Skin epidermis (tissue), 12 donors: Measurements from ENCODE around the gene PHF21A.

ENCODE experiments used
- H3K27ac ChIP-seq, 21 experiments: fragments of 200-600 bp; sonication (generic) in 11 of 21; one replicate each; pipeline ENCODE4 v1.5.0; 2020; ENCODE audit warnings: mild to moderate bottlenecking in 3 of 21, inconsistent platforms in 2 of 21, moderate library complexity in 2 of 21
- H3K4me3 ChIP-seq, 7 experiments: fragments of 200-600 bp; sonication (generic) in 2 of 7; one replicate each; pipeline ENCODE4 v1.5.0; 2020; ENCODE audit warnings: inconsistent platforms in 2 of 7, mild to moderate bottlenecking in 2 of 7, moderate library complexity in 1 of 7

Gene PHF21A

GRCh38 chr11:45928535-45929215 lies 192.6 kb downstream of the PHF21A start:
- Histone ChIP-seq H3K4me3 (no peak overlapping the region), H3K27ac (peak overlapping the region in 11 of 21 experiments; percentile 1 to 94 (median 46))

- peak overlapping the region in 7 of 21 experiments; percentile 1 to 94 (median 46) for H3K27ac ChIP-seq
- H3K4me3 ChIP-seq = no peak overlapping the region
Observed at GRCh38 chr11:45927684-45928413, 193.4 kb downstream of the PHF21A start.

DNA sequence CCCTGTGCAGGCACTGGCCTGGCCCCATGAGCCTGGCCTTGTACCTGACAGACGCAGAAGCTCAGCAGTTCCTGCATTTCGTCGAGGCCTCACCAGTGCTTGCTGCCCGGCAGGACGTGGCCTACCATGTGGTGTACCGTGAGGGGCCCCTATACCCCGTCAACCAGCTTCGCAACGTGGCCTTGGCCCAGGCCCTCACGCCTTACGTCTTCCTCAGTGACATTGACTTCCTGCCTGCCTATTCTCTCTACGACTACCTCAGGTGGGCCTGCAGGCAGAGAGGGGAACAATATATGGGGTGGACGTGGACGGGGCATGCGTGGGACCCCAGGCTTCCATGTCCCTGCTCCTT lies 193.9 kb downstream of the PHF21A start:
- H3K27ac ChIP-seq = peak overlapping the region in 1 of 21 experiments; percentile 16

DNA sequence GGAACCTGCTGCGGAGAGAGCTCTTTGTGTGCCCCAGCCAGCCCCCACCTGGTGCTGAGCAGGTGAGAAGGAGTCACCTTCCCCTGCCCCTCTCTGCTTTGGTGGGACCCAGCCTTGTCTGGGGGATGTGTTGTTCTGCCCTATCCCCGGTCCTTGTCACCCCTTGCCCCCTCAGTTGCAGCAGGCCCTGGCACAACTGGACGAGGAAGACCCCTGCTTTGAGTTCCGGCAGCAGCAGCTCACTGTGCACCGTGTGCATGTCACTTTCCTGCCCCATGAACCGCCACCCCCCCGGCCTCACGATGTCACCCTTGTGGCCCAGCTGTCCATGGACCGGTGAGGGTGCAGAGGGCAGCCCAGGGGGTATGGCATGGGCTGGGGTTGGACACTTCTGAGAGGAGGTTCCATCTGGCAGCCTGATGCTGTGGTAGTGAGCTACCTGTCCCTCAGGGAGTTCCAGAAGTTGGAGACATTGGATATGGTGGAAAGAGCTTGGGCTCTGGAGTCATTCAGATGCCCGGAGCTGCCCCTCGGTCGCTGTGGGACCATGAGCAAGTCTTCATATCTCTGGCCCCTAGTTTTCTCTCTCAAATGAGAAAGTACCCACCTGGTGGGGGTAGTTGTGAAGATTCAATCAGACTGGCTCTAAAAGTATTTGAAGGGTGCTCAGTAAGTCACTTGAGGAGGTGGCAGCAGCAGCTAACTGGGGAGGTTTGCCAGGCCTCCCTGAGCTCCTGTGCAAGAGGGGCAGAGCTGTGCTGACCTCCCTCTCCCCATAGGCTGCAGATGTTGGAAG lies 194.5 kb downstream of the PHF21A start:
- Histone ChIP-seq H3K4me3 (no peak overlapping the region), H3K27ac (peak overlapping the region in 1 of 21 experiments; percentile 16)

More for the DNA sequence above, 193.9 kb downstream of the PHF21A start:
- H3K4me3 ChIP-seq = no peak overlapping the region

DNA sequence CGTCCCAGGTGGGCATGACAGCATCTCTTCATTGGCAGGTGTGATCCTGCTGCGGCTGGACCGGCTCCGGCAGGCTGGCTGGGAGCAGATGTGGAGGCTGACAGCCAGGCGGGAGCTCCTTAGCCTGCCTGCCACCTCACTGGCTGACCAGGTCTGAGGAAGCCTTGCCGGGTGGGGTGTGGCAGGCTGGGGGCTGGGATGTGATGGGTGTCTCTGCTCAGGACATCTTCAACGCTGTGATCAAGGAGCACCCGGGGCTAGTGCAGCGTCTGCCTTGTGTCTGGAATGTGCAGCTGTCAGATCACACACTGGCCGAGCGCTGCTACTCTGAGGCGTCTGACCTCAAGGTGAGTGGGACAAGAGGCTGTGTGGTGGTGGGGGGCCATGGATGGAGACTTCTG lies 195.3 kb downstream of the PHF21A start:
- no peak overlapping the region for H3K4me3 ChIP-seq
- H3K27ac ChIP-seq = no peak overlapping the region

DNA sequence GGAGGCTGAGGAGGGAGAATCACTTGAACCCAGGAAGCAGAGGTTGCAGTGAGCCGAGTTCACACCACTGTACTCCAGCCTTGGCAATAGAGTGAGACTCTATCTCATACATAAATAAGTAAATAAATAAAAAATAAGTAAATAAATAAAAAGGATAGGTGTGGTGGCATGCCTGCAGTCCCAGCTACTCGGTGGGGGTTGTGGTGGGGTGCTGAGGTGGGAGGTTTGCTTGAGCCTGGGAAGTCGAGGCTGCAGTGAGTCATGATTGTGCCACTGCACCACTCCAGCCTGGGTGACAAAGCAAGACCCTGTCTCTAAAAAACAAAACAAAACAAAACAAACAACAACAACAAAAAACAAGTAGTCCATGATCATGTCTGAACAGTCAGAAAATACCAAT lies 195.7 kb downstream of the PHF21A start:
- H3K4me3 ChIP-seq = no peak overlapping the region

GRCh38 chr11:45924927-45925326 lies 196.3 kb downstream of the PHF21A start:
- H3K4me3 ChIP-seq = no peak overlapping the region
- H3K27ac ChIP-seq = no peak overlapping the region

More for the DNA sequence above, 195.7 kb downstream of the PHF21A start:
- no peak overlapping the region for H3K27ac ChIP-seq

DNA sequence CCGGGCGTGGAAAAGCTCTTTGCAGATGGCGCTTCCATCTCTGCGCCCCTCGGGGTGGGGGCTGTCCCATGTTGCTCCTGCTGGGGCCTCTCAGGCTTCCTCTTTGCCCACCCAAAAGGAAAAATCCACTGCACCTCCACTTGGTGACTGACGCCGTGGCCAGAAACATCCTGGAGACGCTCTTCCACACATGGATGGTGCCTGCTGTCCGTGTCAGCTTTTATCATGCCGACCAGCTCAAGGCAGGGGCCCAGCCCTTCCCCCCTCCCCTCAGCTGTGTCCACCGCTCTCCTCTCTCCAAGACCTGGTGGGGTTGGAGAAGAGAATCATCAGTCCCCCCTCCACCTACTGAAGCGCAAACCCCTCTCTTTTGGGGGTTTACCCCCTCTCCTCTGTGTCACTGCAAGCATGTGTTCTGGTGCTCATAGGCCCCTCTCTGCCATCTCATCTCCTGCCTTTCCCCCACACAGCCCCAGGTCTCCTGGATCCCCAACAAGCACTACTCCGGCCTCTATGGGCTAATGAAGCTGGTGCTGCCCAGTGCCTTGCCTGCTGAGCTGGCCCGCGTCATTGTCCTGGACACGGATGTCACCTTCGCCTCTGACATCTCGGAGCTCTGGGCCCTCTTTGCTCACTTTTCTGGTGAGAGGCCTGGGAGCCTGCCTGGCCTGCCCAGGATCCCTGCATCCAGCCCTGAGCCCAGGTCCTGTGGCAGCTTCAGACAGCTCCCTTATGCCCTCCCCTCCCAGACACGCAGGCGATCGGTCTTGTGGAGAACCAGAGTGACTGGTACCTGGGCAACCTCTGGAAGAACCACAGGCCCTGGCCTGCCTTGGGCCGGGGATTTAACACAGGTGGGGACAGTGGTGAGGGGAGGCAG lies 197.0 kb downstream of the PHF21A start:
- Histone ChIP-seq H3K4me3 (peak overlapping the region in 1 of 7 experiments; percentile 59), H3K27ac (no peak overlapping the region)

GRCh38 chr11:45922425-45923082 lies 198.7 kb downstream of the PHF21A start, which contains the start of gene LARGE2:
Gene LARGE2 (plus strand): TSS chr11:45922656. CDS start chr11:45922883, 227 bp downstream.
- H3K27ac ChIP-seq = peak within 1 kb of the TSS in 18 of 21 experiments; percentile 3 to 86 (median 61)

DNA sequence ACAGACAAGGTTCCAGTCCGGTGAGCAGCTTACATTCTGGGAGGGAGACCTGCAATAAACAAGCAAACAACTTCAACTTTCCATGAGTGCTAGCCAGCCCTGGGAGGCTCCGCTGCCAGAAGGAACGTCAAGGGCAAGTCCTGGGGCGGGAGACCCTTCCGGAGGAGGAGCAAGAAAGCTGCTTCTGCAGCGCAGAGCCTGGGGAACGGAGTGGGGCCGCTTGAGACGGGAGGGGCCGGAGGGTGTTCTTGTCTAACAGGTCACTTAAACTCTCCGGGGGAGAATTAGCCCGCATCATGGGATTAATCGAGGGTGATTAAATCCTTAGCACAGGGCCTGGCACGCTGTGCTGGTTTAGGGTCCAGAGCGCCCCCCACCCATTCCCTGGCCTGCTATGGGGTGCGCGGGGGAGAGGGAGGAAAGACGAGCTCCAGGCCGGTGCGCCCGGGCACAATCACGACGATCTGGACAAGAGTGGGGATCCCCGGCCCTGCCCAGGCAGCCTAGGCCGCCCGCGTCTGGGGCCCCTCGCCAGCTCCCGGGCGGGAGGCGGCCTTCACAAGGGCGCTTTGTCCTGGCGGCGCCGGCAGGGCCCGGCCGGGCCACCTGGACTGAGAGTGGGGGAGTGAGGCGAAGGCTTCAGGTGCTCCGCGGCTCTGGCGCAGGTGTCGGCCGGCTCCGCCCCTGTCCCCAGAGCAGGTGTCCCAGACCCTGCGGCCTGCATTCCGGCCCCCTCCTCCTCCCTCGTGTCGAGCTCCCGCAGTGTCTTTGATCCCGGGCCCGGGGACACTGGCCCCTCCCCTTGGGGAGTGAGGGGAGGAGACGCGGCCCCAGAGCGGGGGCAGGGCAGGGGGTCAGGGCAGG lies 199.5 kb downstream of the PHF21A start:
- peak overlapping the region; percentile 33 to 60 (median 43) for H3K4me3 ChIP-seq
- H3K27ac ChIP-seq = peak overlapping the region in 12 of 21 experiments; percentile 3 to 86 (median 62)

More at GRCh38 chr11:45922425-45923082, 198.7 kb downstream of the PHF21A start, which contains the start of gene LARGE2:
- H3K4me3 ChIP-seq = peak within 1 kb of the TSS; percentile 33 to 60 (median 43)

GRCh38 chr11:45920531-45921477 lies 200.4 kb downstream of the PHF21A start:
- H3K27ac ChIP-seq = peak overlapping the region in 3 of 21 experiments; percentile 19 to 65 (median 50)
- H3K4me3 ChIP-seq = no peak overlapping the region

DNA sequence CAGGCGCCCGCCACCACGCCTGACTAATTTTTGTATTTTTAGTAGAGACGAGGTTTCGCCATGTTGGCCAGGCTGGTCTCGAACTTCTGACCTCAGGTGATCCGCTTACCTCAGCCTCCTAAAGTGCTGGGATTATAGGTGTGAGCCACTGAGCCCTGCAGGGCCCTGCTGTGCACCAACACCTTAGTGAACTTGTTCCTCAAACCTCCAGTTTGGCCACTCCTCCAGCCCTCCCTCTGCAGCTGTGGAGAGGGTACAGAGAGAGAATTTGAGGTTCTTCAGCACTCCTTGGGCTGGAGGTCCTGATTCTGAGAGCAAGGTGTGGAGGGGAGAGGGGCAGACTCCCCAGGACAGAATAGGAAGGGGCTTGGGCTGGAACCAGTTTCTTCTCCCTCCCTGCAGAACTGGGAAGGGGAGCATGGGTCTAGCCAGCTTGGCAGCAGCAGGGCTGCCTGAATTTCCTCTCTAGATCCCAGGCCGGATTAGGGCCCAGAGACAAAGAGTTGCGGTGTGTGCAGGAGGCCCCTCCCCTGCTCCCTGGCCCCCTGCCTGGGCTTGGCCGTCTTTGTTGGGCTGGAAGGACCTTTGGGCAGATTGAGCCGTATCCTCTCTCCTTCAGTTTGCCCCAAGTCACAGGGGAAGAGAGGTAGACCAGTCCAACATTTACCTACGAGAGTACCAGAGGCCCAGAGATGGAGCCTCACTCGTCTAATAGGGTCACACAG lies 201.3 kb downstream of the PHF21A start:
- H3K4me3 ChIP-seq = no peak overlapping the region

GRCh38 chr11:45918962-45919675 lies 202.1 kb downstream of the PHF21A start:
- H3K27ac ChIP-seq = peak overlapping the region in 8 of 21 experiments; percentile 81 to 94 (median 92)
- H3K4me3 ChIP-seq = peak overlapping the region; percentile 66 to 94 (median 78)

More for the DNA sequence above, 201.3 kb downstream of the PHF21A start:
- H3K27ac ChIP-seq = peak overlapping the region in 2 of 21 experiments; percentile 50 to 65

DNA sequence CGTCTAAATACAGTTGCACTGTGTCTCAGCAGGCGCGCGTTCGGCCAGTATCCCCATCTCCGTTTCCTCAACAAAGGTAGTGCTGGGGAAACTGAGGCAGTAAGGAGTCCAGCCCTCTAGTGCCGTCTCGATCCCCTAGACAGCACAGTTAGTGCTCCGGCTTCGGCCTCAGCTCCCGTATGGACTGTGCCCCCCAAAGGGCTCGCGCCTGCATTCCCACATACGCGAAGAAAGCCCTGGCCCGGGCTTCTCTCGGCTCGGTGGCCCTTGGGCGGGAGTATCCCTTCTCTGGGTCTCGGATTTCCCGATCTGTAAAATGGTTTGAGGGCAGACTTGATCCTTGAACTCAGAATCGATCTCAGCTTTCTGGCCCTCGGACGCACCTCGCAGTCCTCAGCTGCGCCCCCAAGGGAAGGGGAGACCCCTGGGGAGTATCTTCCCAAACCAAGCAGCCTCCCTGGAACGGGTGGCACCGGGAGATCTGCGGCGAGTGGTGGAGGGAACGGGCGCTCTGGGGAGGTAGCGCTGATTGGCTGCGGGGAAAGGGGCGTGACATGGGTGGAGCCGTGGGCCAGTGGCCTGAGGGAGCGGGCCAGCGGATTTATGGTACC lies 202.8 kb downstream of the PHF21A start:
- Histone ChIP-seq H3K27ac (peak overlapping the region; percentile 50 to 94 (median 89)), H3K4me3 (peak overlapping the region; percentile 66 to 94 (median 78))
